Measurements from ENCODE around the gene SUSD4. TPM values are rescaled to one million over a fixed set of nuclear protein-coding genes. Genes with fewer than 3 reads are reported as not detected.

The SUSD4 gene
- total RNA-seq, 4 donors from 2014 or later = 0.73 to 8.4 TPM; not detected in 2

DNA sequence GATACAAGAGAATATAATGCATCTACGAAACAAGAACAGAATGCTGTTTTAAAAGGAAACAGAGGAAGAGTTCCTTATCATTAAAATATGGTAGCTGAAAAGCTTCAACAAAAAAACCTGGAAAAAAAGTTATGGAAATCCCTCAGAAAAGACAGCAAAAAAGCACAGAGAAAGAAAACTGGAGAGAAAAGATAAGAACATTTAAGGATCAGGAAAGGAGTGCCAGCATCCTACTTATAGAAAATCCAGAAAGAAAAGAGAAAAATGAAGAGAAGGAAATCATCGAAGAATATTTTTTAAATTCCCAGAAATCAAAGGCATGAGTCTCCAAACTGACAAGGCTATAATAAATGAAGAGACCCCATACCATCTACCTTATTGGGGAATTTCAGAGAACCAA is 29.8 kb downstream of the SUSD4 start:
- no peak overlapping the region for H3K4me3 ChIP-seq
- H3K27ac ChIP-seq = no peak overlapping the region
- no peaks in the 10 kb centered on the region for H3K36me3 ChIP-seq
- no peaks in the 10 kb centered on the region for H3K9me3 ChIP-seq
- no peak for TF ChIP-seq POLR2A (IDR thresholded peaks at IDR 0.05)
- TF ChIP-seq, protein P1, sequence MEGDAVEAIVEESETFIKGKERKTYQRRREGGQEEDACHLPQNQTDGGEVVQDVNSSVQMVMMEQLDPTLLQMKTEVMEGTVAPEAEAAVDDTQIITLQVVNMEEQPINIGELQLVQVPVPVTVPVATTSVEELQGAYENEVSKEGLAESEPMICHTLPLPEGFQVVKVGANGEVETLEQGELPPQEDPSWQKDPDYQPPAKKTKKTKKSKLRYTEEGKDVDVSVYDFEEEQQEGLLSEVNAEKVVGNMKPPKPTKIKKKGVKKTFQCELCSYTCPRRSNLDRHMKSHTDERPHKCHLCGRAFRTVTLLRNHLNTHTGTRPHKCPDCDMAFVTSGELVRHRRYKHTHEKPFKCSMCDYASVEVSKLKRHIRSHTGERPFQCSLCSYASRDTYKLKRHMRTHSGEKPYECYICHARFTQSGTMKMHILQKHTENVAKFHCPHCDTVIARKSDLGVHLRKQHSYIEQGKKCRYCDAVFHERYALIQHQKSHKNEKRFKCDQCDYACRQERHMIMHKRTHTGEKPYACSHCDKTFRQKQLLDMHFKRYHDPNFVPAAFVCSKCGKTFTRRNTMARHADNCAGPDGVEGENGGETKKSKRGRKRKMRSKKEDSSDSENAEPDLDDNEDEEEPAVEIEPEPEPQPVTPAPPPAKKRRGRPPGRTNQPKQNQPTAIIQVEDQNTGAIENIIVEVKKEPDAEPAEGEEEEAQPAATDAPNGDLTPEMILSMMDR (IDR thresholded peaks at IDR 0.05) = no peak
- intact Hi-C loops (cut with DNase I; ENCODE audit: low total_unique reads) = no loop called here
- no peaks in the 10 kb centered on the region for H3K27me3 ChIP-seq
- H3K4me1 ChIP-seq = no peaks in the 10 kb centered on the region
- no peak for DNase-seq

DNA sequence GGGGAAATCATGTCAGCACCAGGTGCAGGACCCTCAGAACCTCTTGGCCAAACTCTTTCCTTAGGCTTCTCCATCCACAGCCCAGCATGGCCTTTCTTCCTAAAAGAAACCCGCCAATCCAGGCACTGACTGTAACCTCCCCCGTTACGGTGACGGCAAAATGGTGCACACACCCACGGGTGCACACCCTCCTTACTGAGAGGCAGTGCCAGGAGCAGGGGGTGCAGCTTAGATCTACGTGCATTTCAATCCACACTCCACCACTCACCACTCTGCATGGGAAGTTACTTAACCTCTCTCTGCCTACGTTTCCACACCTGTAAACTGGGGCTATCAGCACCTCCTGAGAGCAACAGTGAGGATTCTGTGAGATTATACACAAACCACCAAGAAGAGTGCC is 31.0 kb downstream of the SUSD4 start:
- intact Hi-C loops (cut with DNase I; ENCODE audit: low total_unique reads) = no loop called here

DNA sequence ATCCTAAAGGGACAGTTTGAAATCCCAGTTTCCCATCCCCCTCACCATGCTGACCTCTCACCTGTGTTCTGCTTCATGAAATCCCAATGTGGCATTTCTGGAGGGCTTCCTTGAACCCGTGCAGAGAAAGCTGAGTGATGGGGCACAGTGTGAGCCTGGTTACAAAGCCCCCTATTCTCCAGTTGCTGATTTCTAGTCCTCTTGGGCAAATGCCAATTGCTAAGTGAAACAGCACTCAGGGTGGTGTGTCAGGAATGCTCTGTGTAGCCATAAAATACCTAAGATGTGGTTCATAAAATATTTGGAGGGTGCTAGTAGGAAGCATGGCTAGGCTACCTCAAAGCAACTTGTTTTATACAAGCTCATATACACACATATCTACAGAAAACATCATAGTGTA is 32.0 kb downstream of the SUSD4 start:
- H3K27me3 ChIP-seq = no peaks in the 10 kb centered on the region
- no peak overlapping the region for H3K27ac ChIP-seq
- no peaks in the 10 kb centered on the region for H3K36me3 ChIP-seq
- intact Hi-C loops (cut with DNase I; ENCODE audit: low total_unique reads) = no loop called here
- DNase-seq = no peak
- no peak overlapping the region for H3K4me3 ChIP-seq
- no peaks in the 10 kb centered on the region for H3K9me3 ChIP-seq
- no peaks in the 10 kb centered on the region for H3K4me1 ChIP-seq
- TF ChIP-seq POLR2A (IDR thresholded peaks at IDR 0.05) = no peak
- TF ChIP-seq, protein P1 (IDR thresholded peaks at IDR 0.05) = no peak

More for the DNA sequence above, 31.0 kb downstream of the SUSD4 start:
- DNase-seq = no peak
- Histone ChIP-seq H3K36me3 (no peaks in the 10 kb centered on the region), H3K27ac (no peak overlapping the region), H3K4me3 (no peak overlapping the region), H3K4me1 (no peaks in the 10 kb centered on the region), H3K9me3 (no peaks in the 10 kb centered on the region), H3K27me3 (no peaks in the 10 kb centered on the region)
- TF ChIP-seq, protein P1 (IDR thresholded peaks at IDR 0.05) = no peak
- TF ChIP-seq POLR2A (IDR thresholded peaks at IDR 0.05) = no peak

DNA sequence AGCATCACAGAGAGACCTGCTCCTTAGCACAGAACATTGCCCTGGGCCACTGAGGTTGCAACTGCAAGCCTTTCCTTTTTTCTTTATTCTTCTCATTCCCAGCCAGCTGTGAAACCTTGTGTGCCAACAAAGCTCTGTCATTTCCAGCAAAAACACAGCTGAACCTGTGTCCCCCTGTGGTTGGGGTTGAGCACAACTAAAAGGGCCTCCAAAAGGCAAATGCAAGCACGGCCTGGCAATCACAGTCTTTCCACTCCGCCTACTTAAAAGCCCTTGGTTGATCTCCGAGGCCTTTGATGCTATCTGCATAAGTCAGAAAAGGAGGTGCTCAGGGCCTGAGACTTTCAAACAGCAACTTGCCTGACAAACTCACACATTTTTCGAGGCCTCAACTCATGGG is 32.7 kb downstream of the SUSD4 start:
- H3K4me3 ChIP-seq = no peak overlapping the region
- H3K27ac ChIP-seq = no peak overlapping the region
- H3K27me3 ChIP-seq = no peaks in the 10 kb centered on the region
- no peak for TF ChIP-seq POLR2A (IDR thresholded peaks at IDR 0.05)
- TF ChIP-seq, protein P1 (IDR thresholded peaks at IDR 0.05) = no peak
- H3K9me3 ChIP-seq = no peaks in the 10 kb centered on the region
- no peaks in the 10 kb centered on the region for H3K4me1 ChIP-seq
- H3K36me3 ChIP-seq = no peaks in the 10 kb centered on the region
- intact Hi-C loops (cut with DNase I; ENCODE audit: low total_unique reads) = no loop called here
- DNase-seq = no peak

DNA sequence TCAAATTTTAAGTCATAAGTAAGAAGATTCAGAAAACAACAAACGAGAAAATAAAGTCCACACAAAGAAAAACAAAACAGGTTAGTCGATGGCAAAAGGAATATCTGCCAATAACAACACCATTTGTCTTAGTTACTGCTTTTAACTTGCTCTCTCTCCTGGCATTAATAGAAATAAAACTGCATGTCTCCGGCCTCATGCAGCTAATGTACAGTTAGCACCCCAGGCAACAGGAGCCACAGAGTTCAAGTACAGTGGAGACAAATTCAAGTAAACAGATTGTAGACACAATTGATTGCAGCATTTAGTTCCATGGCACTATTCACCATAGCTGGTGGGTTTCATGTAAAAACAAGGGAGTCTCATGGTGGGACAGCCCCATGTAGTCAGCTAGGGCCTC is 33.5 kb downstream of the SUSD4 start:
- intact Hi-C loops (cut with DNase I; ENCODE audit: low total_unique reads) = no loop called here

More for the DNA sequence above, 33.5 kb downstream of the SUSD4 start:
- no peaks in the 10 kb centered on the region for H3K36me3 ChIP-seq
- DNase-seq = no peak
- H3K4me3 ChIP-seq = no peak overlapping the region
- H3K27ac ChIP-seq = no peak overlapping the region
- TF ChIP-seq POLR2A (IDR thresholded peaks at IDR 0.05) = no peak
- TF ChIP-seq, protein P1 (IDR thresholded peaks at IDR 0.05) = no peak
- no peaks in the 10 kb centered on the region for H3K4me1 ChIP-seq
- H3K9me3 ChIP-seq = no peaks in the 10 kb centered on the region
- H3K27me3 ChIP-seq = no peaks in the 10 kb centered on the region

All from uterus (tissue), 4 donors.